IPS DF 4.7 (cell line): ENCODE measurements around the gene ATP10A.

Experiments
- DNase-seq: peaks from one replicate; pipeline ENCODE4 v3.0.0-alpha.2; 2013; ENCODE audit warnings: low spot score; ENCODE audit errors: extremely low read depth

The ATP10A gene, protein sequence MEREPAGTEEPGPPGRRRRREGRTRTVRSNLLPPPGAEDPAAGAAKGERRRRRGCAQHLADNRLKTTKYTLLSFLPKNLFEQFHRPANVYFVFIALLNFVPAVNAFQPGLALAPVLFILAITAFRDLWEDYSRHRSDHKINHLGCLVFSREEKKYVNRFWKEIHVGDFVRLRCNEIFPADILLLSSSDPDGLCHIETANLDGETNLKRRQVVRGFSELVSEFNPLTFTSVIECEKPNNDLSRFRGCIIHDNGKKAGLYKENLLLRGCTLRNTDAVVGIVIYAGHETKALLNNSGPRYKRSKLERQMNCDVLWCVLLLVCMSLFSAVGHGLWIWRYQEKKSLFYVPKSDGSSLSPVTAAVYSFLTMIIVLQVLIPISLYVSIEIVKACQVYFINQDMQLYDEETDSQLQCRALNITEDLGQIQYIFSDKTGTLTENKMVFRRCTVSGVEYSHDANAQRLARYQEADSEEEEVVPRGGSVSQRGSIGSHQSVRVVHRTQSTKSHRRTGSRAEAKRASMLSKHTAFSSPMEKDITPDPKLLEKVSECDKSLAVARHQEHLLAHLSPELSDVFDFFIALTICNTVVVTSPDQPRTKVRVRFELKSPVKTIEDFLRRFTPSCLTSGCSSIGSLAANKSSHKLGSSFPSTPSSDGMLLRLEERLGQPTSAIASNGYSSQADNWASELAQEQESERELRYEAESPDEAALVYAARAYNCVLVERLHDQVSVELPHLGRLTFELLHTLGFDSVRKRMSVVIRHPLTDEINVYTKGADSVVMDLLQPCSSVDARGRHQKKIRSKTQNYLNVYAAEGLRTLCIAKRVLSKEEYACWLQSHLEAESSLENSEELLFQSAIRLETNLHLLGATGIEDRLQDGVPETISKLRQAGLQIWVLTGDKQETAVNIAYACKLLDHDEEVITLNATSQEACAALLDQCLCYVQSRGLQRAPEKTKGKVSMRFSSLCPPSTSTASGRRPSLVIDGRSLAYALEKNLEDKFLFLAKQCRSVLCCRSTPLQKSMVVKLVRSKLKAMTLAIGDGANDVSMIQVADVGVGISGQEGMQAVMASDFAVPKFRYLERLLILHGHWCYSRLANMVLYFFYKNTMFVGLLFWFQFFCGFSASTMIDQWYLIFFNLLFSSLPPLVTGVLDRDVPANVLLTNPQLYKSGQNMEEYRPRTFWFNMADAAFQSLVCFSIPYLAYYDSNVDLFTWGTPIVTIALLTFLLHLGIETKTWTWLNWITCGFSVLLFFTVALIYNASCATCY (N-terminal part only)

DNA sequence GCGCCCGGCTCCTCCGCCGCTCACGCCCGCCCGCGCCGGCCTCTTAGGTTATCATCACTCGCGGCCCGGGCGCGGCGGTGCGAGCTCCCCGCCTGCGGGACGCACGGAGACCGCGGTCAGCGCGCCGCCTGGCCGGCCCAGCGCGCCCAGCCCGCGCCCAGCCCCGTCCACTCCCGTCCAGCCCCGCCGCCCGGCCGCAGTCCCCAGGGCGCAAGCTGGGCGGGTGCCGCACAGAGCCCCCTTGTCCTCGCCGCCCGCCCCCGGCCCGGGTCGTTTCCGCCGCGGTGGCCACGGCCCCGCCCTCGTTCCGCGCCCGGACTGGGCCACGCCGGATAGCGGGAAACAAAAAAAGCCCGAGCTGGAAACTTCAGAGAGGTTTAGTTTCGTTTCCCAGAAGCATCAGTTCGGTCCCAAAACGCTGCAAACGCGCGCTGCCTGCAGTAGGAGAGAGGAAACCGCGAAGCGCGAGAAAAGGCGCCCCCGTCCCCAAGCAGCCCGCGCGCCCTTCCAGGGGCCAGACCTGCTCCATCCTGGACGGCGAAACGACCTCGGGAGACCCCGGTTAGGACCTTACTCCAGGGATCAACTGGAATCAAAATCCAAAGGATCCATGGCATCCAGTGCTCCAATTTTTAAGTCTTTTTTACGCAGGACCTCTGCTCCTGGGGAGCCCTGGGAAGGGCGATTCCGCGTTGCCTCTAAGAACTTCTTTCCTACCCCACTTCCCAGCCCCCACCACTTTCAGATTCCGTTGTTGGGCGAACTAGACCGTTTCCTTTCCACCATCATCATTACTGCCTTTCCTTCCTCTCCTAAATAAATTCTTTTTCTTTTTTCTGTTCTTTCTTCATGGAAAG lies at the start of gene ATP10A:
Gene ATP10A (minus strand): TSS at position 217 of the 857 bp plus-strand sequence. CDS start 231 bp downstream, outside the sequence.
- no peak for DNase-seq

DNA sequence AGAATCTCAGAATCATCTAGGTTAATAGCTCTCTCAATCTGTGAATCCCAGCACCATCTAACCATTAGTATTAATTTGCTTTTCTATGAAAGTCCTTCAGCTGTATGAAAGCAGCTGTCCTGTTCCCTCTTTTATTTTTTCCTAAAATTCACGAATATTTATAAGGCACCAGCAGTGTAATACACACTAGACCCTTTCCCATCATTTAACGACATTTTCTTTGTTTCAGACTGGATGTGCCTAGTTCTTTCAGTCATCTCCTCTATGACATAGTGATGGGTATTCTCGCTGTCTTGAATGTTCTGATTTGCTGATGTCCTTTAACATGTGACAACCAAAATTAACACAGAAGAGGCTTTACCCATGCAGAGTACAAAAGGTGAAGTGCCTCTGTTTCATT lies 48.9 kb upstream of the ATP10A start:
- no peak for DNase-seq

DNA sequence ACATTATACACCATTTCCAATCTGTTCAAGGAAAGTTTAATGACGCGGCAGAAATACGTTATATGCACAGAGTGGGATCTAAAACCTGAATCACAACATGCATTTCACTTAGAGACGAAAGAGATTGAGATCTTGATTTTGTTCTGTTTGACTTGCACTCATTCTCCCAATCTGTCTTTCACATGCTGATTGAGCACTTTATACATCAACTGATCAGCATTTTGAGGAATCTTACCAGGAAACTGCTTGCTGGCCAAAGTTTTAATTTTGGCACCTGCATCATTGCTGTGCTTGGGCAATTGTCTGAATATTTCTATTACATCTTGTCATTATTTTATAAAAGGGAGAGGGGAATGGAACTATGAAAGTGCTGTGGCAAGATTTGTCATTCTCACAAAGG lies 47.7 kb upstream of the ATP10A start:
- DNase-seq = no peak

DNA sequence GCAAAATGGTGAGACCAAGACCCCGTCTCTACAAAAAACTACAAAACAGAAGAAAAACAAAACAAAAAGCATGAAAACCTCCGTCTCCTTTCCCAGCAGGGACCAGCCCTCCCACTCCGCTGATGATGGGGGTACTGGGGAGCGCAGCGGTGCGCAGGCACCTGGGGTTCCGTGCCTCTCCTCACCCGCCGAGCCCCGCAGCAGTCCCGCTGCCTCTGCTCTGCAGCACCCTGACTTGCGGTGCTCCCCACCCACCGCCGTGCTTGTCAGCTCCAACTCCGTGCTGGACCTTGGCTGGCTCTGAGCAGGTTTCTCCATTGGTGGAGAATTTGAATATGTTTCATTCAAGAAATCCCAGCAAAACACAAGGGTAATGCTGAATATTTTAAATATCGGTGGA lies 46.7 kb upstream of the ATP10A start:
- no peak for DNase-seq

DNA sequence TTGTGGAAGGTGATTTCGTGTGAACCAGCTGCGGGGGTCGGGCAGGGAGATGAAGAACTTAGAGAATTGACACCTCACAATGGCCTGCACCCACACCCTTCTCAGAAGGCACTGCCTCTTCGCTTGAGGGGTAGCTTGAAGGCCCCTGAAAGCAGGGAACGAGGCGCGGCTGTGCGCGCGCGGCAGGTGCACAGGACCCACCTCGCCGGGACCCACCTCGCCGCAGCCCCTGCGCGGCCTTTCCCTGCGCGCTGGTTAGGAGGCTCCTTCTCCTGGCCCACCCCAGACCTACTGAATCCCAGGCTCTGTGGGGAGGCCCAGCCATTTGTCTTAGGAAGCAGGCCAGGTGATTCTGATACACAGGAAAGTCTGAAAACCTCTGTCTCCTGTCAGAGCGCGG lies 46.2 kb upstream of the ATP10A start:
- DNase-seq = no peak

DNA sequence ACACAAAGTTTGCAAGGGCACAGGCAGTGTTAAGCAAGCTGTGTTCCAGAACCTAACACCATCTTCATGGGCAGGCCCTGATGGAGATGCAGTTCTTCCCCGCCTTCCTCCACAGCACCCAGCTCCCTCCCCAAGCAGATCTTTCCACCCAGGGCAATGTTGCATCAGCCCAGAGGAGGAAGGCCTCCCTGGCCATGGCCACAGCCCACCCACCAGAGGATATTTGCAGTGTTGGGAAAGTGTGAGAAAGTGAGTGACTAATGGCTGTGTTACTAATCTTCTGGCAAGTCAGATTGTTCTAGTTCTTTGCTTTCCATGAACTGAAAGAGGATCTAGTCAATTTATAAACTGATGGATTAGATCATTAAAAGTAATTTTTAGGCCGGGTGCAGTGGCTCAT lies 42.0 kb upstream of the ATP10A start:
- no peak for DNase-seq

DNA sequence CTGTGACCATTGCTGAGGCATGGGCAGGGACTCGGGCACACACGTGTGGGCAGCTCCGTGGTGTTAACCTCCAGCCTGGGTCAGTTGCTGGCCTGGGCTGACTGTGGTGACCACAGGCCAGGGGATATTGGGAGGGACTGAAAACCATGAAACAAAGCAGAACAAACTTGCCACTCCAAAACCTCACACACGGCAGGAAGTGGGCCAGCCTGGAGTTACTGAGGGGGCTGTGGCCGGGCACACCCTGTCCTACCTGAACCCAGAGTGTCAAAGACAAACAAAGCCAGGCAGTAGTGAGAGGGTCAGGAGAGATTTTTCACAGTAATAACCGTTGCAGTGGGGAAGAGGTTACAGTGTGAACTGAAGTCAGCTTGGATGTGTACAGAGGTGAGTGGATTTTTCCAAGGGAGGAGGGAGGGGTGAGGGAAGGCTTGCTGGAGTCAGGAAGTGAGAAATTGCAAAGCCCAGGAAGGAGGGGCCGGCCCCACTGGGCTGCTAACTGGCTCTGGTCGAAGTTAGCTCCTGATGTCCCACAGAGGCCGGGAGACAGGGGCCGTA lies 40.0 kb upstream of the ATP10A start:
- no peak for DNase-seq

DNA sequence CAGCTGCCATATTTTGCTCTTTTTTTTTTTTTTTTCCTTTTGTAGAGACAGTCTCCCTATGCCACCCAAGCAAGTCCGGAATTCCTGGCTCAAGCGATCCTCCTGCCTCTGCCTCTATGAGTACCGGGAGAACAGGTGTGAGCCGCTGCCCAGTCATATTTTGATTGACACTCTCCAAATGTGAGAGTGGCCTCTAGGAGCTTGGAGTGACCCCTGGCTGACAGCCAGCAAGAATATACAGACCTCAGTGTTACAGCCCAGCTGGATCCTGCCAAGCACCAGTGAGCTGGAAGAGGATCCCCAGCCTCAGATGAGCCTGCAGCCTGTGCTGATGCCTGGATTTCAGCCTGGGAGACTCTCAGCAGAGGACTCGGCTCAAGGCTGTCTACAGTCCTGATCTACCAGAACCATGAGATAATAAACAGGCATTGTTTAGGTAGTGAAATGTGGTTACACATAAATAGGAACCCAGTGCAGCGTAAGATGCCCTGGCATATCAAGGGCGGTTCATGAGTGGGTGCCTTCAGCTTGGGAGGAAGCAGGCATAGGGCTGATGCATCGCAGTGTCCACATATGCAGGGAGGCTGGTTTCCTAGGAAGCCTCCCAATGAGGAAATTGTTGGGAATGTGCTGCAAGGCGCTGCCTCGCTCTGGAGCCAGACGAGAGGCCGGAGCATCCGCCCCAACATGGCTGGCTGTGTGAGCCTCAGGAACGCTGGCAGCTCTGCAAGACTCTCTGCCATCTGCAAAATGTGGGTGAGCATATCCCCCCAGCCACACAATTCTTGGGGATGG lies 38.9 kb upstream of the ATP10A start:
- DNase-seq = no peak

DNA sequence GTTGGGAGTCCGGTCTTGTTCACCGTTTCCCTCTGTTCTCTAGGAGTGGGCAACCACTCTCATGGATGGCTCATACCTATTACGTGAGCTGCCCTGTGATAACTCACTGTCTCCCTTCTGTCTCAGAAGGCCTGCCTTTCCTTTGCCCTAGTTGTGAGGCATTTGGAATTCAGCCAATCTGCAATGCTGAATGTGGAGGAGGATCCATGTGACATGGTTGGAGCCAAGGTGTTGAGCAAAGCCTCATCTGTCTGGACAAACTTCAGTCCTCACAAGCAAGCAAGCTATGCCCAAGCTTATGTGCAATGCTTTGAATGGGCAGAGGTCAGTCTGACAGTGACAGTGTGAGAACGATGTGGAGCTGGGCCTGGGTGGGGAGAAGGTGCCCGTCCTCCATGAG lies 37.8 kb upstream of the ATP10A start:
- DNase-seq = no peak

DNA sequence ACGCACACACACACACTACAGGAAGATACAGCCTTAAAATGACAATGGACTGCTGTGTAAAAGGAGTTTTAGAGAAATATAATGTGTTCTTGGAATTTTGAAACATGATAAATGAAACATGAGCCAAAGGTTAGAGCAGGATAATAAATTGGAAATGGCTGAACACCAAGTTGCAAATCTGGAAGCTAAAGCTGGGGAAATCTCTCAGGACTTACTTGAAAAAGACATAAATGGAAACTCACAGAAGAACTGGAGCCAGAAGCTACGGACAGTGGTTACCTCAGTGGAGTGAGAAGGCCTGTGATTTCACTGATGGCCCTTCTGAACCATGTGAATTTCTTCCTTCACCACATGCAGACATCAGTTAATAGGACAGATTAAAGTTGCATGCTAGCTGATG lies 37.3 kb upstream of the ATP10A start:
- no peak for DNase-seq

DNA sequence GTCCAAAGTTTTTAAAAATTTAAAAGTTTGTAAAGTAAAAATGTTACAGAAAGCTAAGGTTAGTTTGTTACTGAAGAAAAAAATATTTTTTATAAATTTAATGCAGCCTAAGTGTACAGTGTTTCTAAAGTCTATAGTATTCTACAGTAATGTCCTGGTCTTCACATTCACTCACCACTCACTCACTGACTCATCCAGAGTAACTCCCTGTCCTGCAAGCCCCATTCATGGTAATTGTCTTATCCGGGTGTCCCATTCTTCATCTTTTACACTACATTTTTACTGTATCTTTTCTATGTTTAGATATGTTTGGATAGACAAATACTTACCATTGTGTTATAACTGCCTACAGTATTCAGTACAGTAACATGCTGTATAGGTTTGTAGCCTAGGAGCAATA lies 36.7 kb upstream of the ATP10A start:
- DNase-seq = no peak

DNA sequence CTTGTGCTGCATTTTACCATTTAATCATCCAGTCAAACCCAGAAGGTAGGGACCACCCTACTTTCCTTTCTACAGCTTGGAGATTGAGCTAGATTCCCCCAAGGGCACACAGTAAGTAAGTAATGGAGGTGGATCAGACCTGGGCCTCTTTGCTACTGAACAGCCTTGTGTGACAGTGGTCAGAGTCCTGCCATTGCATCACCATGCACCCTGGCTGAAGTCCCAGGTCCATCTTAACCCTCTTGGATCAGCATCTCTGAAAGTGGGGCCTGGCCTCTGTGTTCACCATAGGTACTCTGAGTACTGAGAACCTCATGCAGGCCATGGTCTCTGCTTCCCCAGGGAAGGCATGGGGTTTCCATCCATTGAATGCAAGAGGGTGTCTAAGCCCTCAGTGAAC lies 34.5 kb upstream of the ATP10A start:
- no peak for DNase-seq

DNA sequence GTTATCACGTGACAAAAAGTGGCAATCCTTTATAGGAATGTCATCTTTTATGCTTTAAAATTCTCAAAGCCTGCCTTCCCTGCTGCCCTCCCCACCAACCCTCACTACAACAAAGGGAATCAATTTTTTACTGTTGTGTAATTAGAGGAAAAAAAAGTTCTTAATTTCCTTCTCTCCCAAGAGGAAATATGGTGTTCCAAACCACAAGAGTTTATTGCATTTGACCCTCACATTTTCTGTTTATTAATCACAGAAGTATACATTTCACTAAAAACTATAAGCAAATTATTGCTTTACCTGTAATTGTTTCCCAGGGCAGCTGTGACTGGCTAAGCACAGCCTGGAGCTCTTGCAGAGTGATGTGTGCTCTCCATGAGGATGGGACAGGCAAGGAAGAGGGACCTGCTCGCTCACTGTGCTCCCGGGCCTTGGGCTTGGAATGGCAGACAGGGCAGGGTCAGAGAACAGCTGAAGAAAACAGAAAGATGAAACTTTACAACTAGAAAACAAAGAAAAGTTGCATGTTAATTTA lies 31.3 kb upstream of the ATP10A start:
- no peak for DNase-seq

DNA sequence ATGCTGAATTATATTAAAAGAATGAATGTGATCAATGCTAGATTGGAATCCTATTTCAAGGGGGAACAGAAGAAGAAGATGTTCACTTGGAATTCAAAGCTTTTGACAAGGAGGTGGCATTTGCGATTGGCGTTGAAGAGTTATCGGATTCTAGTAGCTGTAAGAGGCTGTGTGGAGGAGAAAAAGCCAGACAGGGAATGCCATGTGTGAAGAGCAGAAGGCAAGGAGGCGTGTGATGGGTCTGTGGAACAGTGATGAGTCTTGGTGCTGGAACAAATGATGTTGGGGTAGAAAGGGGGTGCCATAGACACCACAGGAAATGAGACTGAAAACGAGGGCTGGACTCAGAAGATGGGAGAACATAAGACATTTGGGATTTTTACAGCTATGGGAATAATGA lies 30.5 kb upstream of the ATP10A start:
- DNase-seq = no peak

DNA sequence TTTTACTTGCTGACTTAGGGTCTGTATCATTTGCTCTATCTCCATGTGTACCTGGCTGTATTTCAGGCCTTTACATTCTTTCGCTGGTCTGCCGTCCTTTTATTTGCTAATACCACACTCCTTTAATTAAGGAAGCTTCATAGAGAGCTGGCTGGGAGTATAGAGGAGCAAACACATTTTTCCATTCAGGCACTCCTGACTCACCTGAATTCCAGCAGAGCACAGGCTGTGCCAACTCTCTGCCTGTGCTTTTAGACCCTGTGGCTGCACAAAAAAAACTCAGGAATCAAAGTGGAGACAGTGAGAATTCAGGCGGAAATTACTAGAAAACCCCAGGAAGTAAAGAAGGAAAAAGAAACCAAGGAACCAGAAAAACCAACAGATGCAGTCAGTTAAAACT lies 29.0 kb upstream of the ATP10A start:
- no peak for DNase-seq

DNA sequence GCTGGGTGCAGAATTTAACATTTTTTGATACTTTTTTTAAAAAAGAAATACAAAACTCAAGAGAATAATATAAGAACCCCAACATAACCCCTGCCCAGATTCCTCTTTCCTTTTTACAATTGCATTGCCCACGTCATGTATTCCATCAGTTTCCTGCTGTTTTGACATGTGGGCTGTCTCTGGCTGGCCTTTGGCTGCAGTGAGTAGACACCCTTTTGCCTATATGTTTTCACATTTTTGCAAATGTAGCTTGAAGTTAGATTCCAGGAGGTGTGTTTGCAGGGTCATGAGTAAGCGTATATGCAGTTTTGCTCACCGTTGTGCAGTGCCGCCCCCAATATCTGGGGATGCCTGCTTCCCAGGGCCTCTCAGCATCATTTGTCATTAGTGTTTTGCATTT lies 28.0 kb upstream of the ATP10A start:
- DNase-seq = no peak

DNA sequence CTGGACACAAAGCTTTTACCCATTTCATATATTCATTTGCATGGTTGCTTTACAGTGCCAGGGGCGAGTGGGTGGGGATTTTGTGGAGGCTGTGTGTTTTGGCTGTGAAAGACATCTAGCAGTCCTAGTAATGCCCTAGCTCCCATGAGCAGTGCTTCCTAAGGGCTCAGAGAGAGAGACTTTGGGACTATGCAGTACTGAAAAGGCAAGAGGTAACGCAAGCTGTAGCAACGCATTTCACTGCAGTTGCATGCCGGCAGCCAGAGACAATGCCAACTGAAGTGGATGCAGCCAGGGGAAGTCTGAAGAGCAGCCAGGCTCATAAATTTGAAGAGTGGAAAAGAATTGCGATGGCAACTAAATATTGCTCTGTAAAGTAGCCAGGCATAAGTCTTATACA lies 27.4 kb upstream of the ATP10A start:
- no peak for DNase-seq

DNA sequence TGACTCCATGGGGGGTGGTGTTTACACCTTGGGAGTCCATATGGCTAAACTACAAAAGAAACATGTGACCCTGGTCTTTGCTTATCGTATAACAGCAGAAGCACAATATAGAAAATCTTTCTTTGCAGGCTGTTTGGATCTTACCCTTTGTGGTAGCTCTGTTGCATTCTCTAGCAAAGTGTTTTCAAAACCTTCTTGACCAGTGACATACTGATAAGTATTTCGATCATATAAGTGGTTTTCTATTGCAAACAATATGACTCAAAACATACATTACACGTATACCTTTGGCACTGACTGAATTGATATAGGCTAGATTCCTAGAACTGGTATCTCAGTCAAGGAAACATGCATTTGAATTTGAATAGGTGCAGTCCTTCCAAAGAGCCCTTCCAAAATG lies 24.7 kb upstream of the ATP10A start:
- DNase-seq = no peak

DNA sequence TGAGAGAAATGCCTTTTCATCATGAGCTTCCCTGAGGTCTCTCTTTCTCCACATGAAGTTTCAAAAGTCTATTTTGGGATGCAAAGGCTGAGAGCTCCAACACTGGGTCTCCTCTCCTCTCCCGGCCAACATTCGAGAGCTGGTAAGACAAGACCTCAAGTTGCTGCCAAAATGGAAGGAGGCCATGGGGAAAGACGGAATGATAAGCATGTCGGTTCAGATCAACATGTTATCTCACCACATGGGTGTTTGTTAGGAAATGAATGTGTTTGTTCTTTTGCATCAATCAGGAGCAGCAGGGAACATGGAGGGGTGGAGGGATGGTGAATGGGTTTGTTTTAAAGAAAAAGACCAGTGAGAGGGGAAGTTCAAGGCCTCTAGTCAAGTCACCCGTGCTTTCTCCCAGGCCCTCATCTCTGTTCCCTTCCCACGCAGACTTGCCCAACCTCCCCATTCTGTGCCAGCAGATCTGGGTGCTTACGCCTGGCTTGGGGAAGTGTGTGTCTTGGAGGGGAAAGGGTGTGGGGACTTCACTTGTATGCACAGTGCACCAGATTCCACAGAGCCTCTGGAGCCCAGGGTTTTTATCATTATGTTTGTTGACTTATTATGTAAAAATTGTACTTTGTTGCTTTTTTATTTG lies 23.5 kb upstream of the ATP10A start:
- DNase-seq = no peak
